Activated CD4-positive, alpha-beta T cell treated with anti-CD3 and anti-CD28 coated beads, Interleukin-2, amount 50 U/mL, for 24 hours (primary cell): ENCODE results near the gene RADIL.
"Not testable (repeated sequence)": the region's sequence is repeated elsewhere in the genome, so short reads cannot be mapped to it uniquely, and the experiment has no call there.

ENCODE experiments used
- DNase-seq, 2 donors: peaks; one replicate each; pipeline ENCODE4 v3.0.0-alpha.2; 2020; ENCODE audit warnings: low read depth in 1 of 2, low spot score in 1 of 2

Gene RADIL, protein sequence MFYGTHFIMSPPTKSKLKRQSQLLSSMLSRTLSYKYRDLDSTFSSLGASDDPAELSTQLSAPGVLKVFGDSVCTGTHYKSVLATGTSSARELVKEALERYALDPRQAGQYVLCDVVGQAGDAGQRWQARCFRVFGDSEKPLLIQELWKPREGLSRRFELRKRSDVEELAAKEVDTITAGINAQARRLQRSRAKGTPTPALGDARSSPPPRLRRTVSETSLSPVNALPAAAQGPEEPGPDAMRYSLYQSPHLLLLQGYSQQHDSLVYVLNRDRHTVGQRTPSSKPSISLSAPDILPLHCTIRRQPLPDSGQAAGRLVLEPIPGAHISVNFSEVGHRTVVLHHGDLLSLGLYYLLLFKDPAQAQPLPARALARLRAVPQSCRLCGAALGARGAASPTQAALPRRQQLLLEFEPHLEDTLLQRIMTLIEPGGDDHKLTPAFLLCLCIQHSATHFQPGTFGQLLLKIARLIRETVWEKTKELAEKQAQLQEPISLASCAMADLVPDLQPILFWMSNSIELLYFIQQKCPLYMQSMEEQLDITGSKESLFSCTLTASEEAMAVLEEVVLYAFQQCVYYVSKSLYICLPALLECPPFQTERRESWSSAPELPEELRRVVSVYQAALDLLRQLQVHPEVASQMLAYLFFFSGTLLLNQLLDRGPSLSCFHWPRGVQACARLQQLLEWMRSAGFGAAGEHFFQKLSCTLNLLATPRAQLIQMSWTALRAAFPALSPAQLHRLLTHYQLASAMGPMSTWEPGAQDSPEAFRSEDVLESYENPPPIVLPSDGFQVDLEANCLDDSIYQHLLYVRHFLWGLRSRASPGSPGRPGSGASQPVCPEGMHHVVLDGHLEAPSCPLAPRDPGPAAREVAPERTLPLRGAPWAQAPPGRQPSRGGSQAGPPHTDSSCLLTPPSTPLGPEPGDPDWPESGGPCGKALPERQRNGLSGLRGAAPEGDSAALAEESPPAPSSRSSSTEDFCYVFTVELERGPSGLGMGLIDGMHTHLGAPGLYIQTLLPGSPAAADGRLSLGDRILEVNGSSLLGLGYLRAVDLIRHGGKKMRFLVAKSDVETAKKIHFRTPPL

DNA sequence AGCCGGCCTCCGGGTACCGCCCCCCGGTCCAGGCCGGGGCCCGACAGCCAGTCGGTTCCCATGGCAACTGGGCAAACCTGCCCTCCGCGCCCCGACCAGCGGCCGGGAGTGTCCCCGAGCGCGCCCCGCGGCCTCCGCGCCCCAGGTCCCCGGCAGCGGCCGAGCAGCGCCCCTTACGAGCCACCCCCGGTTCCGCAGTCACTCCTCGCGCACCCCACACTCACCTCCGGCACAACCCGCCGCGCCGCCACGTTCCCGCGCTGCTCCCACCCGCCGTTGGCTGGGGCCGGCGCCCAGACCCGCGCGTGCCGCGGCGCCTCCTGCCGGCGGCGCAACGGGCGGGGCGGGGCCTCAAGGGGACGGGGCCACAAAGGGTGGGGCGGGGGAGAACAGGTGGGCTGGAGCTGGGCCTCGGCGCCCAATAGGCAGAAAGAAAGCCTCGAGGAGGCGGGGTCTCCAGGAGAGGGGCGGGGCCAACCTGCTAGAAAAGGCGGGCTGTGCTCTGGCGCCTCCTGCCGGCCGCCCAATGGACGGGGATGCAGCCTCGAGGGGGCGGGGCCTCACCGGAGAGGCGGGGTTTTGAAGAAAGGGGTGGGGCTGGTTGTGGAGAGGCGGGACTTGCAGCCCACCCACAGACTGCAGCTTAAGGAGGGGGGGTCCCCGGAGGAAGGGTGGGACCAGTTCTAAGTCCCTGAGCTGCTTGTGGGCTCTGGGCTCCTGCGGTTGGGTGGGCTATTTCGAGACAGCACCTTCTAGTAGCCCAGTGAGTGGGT is at the start of gene RADIL:
RADIL (minus strand) TSS at position 345 of the 773 bp plus-strand sequence. CDS start 5,577 bp downstream, outside the sequence.
- peak; percentile 74 to 85 for DNase-seq

DNA sequence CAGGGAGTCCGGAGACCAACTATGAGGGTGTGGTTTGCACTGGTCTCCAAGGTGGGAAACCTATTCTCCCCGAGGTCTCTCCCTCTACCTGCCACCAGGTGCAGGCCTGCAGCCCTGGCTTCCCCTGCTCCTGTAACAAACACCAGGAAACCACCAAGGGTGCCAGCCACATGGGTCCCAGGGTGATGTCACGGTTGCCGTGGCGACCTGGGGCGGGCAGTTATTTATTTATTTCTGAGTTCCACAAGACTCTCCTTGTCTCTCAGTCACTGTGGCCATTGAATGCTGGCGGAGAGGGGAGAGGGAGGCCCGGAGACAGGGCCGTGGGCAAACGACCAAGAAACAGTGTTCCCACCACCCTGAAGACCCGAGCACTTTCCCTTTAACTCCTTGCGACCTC is 48.4 kb upstream of the RADIL start:
- no peak for DNase-seq

DNA sequence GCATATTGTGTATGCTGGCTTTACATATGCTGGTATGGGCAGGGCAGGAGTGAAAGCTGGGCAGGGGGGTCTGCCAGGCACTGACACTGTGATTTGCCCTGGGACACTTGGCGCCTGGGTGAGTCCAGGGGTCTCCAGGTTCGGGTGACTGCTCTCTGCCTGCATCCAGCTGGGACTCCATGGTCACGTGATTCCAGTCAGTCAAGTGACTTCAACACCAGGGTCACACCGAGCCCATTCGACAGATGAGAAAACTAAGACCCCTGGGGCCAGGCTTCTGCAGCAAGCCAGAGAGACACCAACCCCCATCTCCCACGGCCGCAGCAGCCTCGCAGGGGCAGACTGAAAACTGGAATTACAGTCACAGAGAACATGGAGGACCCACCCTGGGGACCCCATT is 45.5 kb upstream of the RADIL start:
- DNase-seq, result no peak

DNA sequence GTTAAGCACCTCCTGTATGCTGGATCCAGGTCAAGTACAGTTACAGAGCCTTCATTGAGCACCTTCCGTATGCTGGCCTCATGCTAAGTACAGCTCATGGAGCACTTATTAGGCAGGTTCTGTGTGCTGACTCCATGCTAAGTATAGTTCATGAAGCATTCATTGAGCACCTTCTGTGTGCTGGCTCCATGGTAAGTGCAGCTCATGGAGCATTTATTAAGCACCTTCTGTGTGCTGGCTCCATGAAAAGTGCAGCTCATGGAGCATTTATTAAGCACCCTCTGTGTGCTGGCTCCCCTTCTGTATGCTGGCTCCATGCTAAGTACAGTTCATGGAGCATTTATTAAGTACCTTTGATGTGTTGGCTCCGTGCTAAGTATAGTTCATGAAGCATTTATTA is 44.9 kb upstream of the RADIL start:
- DNase-seq, result no peak

DNA sequence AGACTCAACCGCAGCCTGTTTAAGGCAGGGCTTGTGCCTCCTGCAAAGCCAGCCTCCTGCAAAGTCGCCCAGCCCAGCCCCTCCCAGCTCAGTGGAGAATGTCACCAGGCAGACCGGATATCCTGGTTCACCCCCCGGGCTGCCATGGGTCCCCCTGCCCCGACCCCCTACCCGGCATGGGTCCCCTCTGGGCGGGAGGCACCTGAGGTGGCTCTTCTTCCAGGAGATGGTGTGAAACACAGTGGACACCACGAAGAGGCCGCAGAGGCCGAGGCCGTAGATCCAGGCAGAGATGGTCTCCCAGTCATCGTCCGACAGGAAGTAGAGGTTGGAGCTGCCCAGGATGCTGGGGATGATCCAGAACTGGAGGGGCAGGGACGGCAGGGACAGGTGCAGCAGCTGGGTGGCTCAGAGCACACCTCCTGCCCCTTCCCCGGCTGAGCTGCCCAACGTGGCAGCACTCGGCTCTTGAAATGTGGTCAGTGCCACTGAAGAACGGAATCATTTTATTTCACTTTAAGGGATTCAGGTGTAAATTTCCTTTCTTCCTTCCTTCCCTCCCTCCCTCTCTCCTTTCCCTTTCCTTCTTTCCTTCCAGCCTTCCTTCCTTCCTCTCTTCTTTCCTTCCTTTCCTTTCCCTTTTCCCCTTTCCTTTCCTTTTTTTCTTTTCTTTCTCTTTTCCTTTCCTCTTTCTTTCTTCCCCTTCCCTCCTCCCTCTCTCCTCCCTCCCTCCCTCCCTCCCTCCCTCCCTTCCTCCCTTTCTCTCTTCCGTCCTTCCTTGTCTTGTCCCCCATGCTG is 36.7 kb upstream of the RADIL start:
- no peak for DNase-seq

DNA sequence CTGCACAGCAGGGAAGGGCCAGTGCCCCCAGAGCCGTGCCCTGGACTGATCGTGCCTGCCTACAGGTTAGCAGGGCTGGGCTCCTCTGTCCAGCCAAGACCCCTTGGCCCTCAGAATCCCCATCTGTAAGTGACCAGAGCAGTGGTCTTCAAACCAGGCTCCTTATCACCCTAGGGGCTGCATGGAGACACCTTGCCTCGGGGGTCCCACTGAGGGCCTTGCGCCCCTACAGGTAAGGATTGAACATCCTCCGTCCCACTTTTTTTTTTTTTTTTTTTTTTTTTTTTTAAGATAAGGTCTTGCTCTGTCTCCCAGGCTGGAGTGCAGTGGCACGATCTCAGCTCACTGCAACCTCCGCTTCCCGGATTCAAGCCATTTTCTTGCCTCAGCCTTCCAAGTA is 32.6 kb upstream of the RADIL start:
- DNase-seq, result no peak

DNA sequence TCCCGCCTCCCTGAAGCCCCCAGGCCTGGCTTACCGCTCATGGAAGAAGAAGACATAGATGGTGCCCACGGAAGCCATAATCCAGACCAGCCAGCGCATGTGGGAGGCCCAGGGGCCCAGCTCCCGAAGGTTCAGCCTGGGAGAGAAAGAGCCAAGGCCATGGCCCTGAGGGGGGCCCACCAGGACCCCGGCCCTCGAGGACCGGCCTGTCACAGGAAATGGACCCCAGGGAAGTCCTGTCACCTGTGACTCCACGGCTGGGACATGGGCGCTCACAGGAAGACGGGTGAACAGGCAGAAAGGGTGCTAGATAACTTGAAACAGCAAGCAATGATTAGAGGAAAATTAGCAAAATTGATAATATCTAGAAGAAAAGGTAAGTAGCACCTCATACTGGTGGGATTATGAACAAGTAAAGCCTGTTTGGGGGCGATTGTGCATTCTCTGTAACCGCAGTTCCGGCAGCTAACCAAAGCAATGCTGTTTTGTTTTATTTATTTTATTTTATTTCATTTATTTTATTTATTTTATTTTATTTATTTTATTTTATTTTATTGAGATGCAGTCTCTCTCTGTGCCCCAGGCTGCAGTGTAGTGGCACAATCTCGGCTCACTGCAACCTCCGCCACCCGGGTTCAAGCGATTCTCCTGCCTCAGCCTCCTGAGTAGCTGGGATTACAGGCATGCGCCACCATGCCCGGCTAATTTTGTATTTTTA is 27.8 kb upstream of the RADIL start:
- DNase-seq, result no peak

DNA sequence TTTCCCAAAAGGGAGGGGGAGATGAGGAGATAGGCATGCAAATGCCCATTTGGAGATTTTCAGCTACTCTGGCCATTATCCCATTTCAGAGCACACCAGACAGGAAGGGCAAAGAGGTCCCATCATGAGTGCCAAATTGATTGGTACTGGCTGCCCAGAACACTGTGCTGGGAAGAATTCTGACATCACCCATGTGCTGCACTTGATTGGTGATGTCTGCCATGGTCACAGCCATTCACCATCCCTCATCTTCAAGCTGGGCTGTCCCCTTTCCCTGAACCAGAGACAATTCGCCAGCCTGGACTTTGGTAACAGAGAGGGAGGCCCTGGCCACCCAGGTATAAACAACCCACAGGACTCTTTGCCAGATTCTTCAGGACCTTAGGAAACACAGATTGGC is 23.2 kb upstream of the RADIL start:
- DNase-seq, result no peak

DNA sequence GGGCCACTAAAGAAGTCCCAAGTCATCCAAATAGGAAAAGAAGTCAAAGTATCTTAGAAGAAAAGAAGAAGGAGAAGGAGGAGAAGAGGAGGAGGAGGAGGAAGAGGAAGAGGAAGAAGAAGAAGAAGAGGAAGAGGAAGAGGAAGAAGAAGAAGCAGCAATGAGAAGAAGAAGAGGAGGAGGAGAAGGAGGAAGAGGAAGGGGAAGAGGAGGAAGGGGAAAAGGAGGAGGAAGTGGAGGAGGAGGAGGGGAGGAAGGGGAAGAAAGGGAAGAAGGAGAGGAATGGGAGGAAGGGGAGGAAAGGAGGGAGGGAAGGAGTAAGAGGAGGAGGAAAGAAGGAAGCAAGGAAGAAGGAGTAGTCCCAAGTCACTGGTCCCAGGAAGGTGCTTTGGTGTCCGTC is 21.7 kb upstream of the RADIL start:
- no peak for DNase-seq

DNA sequence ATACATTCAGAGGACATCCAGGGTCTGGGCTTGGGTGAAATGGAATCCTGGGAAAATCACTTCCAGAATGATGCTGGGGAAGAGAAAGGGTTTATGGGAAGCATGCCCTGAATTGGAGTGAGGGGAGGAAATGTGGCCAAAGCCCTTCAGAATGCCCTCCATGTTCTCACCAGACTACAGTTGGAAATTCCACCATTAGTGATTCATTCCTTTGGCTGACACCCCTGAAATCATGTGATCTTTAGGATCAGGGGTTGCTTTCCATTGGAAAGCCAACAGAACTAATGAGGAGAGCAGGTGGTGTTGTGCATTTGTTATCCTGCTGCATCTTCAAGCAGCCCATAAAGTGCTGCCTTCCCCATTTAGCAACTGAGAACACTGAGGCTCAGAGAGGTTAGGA is 20.8 kb upstream of the RADIL start:
- DNase-seq, result no peak

DNA sequence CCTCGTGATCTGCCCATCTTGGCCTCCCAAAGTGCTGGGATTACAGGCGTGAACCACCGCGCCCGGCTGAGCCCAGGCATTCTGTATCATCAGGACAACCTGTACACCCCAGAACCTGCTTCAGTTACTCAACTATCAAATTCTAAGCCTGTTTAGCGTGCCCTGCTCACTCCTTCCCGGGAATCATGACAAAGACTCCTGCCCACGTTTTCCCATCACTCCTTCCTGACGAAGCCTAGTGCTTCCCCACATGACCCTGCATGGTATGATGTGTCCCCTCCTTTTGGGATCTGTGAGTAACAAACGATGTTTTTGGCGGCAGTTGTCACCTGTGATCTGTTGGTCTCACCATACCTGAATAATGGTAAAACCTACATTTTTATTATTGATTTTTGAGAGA is 12.2 kb upstream of the RADIL start:
- DNase-seq, result no peak

DNA sequence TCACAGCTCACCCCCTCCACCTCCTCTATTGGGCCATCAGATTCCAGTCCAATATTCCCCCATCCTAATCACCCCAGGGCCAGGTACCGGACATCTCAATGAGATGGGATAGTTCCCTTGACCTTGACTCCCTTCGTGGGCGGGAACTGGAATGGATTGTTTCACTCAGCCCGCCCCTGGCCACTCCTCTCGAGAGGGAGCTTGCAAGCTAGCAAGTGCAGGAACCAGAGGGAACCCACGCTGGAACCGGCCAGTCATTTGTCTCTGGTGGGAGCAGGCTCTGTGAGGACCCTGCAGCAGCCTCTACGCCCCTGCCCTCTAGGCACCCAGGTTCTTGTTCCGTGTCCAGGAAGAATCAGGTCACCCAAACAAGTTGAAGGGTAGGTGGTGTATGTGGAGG is 11.0 kb upstream of the RADIL start:
- no peak for DNase-seq

DNA sequence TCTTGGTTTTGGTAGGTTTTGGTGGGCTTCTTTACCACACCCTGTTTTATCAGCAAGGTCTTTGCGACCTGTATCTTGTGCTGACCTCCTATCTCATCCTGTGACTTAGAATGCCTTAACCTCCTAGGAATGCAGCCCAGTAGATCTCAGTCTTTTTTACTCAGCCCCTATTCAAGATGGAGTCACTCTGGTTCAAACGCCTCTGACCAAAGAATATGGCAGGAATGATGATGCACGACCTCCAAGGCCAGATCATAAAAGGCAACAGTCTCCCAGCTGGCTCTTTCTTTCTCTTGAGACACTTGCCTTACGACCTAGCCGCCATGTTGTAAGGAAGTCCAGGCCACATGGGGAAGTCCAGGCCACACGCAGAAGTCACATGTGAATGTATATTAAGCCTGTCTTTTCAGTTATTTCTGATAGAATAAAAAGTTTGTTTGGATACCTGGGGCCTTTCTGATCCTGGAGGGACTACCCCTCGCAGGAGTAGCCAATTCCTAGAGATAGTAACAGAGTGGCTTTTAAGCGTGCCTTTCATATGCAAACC is 10.5 kb upstream of the RADIL start:
- no peak for DNase-seq

DNA sequence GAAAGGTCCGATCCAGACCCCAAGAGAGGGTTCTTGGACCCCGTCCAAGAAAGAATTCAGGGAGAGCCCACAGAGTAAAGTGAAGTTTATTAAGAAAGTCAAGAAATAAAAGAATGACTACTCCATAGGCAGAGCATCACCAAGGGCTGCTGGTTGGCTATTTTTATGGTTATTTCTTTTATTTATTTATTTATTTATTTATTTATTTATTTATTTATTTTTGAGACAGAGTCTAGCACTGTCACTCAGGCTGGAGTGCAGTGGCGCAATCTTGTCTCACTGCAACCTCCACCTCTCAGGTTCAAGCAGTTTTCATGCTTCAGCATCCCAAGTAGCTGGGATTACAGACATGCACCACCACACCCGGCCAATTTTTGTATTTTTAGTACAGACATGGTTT is 9.7 kb upstream of the RADIL start:
- DNase-seq, result not testable (repeated sequence)

DNA sequence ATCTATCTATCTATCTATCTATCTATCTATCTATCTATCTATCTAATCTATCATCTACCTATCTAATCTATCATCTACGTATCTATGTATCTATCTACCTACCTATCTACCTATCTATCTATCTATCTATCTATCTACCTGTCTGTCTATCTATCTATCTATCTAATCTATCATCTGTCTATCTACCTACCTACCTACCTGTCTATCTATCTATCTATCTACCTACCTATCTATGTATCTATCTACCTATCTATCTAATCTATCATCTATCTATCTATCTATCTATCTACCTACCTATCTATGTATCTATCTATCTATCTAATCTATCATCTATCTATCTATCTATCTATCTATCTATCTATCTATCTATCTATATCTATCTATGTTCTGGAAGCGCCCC is 8.0 kb upstream of the RADIL start:
- not testable (repeated sequence) for DNase-seq

DNA sequence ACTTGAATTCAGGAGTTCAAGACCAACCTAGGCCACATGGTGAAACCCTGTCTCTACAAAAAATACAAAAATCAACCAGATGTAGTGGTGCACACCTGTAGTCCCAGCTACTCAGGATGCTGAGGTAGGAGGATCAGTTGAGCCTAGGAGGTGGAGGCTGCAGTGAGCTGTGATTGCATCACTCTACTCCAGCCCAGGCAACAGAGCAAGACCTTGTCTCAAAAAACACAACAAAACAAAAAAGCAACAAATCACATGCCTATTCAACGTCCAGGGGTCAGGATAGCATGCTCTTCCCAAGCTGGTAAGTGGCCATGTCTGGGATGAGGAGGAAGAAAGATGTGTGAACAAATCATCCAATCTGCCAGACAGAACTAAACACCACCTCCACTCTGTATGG is 6.2 kb upstream of the RADIL start:
- no peak for DNase-seq

DNA sequence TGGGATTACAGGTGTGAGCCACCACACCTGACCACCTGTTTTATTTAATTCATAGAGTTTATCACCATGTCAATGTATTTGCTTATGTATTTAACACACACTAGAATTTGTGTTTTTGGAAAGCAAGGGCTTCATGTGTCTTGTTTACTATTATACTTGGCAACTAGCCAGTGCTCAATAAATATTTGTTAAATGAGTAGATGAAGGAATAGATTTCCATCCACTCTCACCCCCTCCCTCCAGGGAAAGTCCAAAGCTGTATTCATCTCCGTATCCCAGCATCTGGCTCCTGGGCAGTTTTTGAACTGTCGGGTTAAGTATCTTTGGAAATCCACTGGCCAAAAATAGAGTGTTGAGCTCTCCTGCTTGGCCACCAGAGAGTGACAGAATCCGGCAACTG is 4.6 kb upstream of the RADIL start:
- DNase-seq, result no peak

DNA sequence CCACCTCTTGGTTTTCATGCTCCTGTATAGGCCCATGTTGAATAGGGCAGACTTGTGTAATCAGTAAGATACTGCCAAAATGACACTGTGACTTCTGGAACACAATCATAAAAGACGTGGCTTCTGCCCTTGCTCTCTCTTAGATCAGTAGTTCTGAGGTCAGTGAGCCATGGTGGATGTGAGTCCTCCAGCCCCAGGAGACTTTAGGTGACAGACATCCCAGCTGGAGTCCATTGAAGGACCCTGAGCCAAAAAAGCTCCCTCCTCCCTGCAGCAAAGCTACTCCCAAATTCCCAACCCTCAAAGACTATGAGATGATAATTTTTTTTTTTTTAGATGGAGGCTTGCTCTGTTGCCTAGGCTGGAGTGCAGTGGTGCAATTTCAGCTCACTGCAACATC is 3.2 kb upstream of the RADIL start:
- DNase-seq, result no peak

DNA sequence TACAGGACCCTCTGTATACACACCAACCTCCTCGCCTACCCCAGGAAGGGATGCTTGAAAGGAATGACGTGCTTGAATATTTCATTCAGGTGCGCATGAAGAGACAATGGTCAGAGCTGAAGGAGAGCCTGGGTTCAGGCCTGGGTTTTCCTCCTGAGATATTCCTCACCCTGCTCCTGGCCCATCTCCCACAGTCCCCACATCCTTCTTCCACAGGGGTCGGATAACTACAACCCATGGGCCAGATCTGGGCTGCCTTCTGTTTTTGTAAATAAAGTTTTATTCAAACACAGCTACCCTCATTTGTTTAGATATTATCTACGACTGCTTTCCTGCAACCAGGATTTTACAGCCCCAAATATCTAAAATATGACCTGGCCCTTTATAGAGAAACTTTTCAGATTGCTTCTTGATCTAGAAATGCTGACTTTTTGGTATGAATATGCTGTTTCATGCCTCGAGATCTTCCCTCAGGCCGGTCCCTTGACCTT is 1.8 kb upstream of the RADIL start:
- DNase-seq, result no peak
